Cortex of kidney (tissue), 1 donor: ENCODE measurements around the gene SLU7.

Experiments
- DNase-seq: peaks from one replicate; lab custom pipeline; 2025; lab: John Stamatoyannopoulos, UW

The SLU7 gene

GRCh38 chr5:160418561-160419457 is at the start of gene SLU7:
SLU7 (minus strand) TSS chr5:160419081; CDS start chr5:160415294, 3,787 bp downstream.
- DNase-seq, result peak; percentile 34

DNA sequence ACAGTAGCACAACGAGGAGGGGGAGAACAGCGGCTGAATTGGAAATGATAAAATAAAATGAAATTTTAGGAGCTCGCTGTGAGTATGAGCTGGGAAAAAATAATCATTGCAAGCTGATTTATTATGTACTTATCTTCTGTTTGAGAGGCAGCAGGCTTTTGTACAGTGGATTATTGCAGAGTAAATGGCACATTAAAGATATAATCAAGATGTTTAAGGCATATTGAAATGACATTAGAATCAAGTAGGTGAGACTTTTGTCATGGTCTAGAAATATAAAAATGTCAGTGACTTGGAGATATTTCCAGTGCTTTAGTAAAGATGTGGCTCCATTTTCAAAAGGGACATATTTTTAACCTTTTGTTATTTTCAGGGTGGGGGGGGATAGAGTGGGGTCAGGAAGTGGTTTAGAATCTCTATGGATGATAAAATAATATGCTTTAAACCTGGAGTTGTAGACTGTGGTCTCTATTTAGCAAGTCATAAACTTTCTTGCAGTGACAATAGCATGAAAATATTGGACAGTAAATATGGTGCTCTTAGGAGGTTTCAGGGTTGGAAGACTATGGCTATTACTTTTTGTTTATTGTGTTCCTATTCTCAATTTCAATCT is 49.6 kb upstream of the SLU7 start:
- DNase-seq, result no peak

DNA sequence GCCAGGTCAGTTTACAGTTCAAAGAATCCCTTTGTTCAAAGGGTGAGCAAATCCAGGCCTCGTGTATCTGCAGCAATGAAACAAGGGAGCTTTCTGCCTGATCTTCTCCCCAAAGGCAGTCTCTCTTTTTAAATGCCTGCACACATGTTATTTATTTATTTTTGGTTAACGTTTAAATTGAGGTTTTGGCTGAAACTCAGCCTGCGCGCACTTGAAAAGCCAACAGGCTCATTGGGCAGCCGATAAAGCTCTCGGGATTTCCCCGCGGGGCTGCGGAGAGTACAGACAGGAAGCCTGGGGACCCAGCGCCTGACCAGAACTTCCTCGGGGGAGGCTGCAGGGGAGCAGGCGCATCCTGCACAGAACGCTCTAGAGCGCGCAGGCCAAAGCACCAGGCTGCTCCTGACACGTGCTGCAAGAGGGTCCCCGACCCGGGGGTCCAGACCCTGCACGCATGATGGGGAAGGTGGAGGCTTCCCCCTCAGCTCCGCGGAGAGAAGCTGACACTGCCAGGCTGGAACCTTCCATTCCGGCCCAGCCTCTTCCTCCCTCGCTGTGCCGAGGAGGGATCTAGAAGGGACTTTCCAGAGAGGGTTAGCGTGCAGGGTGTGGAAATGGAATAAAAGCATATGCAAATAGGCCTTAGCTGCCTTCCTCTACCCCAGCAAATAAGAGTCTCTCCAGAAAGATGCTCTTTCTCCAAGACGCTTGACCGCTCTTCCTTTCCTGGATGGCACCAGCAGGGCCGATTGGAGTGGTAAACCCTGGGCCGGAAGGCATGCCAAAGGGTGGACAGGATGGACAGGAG is 48.9 kb upstream of the SLU7 start:
- DNase-seq, result no peak

DNA sequence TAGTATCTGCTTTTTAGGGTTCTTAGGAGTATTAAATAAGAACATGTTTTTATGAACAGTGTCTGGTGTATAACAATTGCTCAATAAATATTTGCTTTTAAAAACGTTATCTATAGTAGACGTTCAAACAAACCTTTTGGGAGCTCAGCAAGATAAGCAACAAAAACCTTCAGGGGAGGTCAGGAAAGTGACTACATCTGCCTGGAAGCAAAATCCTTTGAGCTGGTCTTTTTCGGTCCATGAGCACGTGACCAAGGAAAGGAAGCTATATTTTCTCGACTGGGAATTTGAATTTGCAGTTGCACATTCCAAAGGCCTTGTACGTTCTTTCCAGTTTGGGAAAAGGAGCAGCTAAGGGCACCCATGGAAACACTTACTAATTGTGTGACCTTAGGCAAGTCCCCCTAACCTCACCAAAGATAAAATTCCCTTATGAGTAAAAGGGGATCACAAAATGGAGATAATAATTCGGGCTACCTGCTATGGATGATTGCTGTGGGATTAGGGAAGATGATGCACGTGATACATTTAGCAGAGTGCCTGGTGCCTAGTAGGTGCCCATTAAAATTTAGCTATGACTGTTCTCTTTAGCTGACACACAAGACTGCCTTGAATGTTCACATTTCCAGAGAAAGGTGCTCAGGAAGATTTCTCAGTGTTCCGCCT is 48.1 kb upstream of the SLU7 start:
- no peak for DNase-seq

DNA sequence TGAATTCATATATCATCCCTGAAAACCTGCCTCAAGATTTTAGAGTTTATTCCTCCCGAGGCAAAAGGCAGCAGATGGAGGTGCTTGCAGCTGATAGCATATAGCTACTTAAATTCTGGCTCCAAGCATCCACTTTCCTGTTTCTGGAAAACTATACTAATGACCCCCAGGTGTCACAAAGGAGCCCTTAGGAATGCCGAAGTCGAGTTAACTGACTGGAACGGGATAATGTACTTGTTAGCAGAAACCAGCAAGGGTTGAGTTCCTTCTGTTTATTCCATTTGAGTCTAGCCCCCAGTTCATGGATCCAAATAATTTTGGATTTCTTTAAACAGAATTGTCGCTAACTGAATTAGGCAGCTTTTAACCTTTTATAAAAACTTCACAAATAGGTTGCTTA is 47.2 kb upstream of the SLU7 start:
- no peak for DNase-seq

DNA sequence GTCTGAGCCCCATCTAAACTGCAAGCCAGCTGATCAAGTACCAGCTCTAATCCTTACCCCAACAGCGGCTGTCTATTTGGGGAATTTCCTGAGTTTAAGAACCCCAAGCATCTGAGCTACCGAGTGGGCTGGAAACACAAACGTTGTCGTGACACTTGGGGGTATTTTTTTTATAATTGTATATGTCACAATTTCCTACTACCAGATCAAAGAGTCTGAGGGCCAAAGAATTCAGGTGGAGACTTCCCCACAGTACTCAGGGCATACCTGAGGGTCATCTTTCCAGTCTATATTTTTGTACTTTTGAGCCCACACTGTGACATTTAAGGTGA is 45.6 kb upstream of the SLU7 start:
- no peak for DNase-seq

DNA sequence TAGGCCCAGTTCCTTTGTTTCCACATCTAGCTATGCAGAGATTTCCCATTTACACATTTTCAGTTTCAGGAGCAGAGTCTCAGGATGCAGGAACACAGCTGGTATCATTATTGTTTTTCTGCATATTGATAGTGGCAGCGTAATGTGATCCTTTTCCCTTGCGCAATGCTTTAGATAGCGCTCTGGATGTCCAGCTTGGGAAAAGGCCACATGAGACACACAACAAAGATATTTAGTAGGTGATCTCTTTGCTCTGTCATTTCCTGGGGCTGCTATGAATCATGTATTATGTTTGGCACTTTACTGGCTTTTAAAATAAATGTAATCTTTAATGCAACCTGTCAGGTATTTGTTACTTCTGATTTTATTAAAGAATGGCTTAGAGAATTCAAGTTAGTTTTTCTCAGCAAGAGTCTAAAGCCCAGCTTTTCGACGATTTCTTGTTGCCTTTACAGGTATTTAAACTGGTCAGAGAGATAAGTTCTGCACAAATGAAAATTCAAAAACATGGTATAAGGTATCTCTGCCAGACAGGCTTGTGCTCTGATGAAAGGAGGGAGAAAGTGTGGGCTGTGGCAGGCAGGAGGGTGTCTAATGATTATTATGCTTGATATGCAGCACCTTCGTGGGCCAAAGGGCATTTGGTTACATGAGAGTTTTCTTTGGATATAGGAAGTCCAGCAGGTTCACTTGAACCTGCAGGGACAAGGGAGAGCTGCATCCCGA is 45.0 kb upstream of the SLU7 start:
- no peak for DNase-seq

DNA sequence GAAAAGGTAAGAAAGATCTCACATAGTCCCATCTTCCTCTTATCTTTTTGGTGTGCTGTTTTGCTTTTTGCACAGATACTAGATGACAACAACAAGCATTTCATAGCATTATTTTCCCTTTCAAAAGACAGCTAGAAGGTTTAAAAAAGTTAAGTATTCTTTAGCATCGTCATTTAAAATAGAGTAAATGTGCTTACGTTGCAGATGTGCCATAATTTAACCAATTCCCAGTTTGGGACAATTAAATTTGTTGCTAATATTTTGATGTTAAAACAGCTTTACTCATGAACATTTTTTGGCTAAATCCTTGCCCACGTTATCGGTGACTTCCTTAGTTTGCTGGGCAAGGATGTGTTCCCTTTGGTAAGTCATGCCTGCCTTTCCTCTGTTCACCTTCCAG is 44.3 kb upstream of the SLU7 start:
- DNase-seq, result no peak

- DNase-seq, result no peak
These were observed 43.3 kb upstream of the SLU7 start for GRCh38 chr5:160462167-160462566.

DNA sequence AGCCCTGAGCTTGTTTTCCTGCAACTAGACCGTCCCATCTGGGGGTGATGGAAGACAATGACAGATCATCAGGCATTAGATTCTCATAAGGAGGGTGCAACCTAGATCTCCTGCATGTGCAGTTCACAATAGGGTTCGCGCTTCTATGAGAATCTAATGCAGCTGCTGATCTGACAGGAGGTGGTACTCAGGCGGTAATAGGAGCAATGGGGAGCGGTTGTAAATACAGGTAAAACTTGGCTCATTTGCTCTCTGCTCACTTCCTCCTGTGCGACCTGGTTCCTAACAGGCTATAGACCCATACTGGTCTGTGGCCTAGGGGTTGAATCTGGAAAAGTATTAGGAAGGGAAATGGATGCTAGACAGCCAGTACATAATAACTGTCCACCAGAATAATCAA is 42.5 kb upstream of the SLU7 start:
- DNase-seq, result no peak

DNA sequence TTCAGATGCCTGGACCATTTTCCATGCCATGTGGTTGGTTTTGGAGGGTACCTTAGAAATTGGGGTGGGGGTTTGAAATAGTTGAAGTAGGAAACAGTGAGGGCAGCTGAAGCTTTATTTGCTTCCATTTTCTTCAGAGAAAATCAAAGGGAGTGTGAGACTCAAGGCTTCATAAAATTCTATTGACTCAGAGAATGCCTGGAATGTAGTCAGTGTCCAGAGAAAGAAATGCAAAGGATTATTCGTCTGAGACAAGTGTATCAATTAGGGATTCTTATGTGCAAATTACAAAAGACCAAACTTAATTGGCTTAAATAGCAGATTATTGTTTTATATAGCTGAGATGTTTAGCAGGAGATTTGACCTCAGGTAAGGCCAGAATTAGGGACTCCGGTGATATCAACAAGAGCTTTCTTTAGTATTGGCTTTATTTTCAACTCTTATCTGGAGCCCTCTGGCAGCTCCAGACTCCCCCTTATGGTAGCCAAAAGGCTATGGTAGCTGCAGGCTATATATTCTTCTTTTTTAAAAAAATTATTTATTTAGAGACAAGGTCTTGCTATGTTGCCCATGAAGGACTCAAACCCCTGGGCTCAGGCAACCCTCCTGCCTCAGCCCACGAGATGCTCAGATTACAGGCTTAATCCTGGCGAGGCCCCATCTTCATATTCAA is 41.6 kb upstream of the SLU7 start:
- no peak for DNase-seq

- no peak for DNase-seq
These were observed 40.2 kb upstream of the SLU7 start for GRCh38 chr5:160458806-160459800.

DNA sequence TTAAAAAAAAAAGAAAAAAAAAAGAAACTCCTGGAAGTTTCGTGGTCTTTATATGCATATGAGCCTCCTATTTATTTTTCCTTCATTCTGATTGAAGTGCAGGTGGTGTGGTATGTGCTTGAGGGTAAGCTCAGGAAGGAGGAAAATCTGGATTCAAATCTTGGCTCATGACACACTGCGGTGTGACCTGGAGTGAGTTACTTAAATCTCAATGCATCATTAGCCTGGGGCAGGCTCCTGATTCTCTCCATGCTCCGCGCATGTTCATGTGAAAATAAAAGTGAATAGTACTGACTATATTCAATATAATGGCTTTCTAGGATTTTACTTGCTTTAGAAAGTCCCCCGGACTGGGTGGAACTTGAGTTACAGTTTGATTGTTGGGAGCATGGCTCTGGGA is 38.4 kb upstream of the SLU7 start:
- DNase-seq, result no peak

- no peak for DNase-seq
These were observed 37.7 kb upstream of the SLU7 start for GRCh38 chr5:160456480-160457177.

DNA sequence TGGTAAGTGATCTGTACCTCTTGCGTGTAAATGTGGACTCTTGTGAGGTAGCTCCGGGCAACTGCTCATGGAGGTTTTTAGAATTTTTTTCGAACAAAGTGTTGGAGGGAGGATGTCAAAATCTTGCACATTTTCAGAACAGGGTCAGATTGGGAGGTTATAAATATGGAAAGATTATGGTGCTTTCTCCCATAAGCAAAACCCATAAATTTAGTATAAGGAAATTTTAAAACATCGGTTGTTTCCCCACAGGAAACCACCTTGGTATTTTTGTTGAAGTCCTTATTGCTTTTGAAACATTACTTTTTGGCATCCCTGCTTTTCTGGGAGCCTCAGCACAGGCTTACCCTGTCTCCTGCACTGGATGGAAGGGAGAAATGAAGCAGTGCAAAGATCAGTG is 36.7 kb upstream of the SLU7 start:
- no peak for DNase-seq

- DNase-seq, result no peak
These were observed 34.9 kb upstream of the SLU7 start for GRCh38 chr5:160453751-160454150.

DNA sequence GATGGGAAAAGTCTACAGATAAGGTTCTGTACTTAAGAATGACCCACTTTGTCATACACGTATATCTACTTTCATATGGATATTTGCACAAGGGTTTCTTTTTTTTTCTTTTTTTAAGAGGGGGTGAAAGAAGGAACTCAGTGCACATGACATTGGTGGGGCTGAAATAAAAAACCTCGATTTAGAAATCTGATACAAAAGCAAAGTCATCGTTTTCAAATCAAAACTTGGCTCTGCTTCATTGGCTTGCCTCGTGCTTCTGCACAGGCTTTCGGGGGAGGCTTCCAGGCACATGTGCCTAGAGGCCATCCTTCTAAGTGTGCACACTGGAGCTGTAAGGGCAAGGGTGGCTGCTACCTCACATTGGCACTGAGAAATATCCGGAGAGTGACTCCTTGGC is 33.9 kb upstream of the SLU7 start:
- DNase-seq, result no peak

DNA sequence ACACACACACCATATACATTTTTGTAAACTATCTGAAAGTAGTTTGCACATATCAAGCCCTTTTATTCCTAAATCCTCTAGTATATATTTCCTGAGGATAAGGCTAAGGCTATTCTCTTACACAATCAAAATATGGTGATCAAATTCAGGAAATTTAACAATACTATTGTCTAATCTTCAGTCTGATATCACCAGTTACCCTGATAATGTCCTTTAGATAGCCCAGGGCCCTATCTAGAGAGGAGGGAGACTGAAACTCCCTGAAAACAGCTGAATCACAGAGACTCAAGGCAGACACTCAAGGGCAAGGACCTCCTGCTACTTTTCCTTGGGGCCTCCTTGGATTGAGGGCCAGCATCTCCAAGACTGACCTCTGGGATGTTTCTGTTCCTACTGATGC is 33.2 kb upstream of the SLU7 start:
- no peak for DNase-seq

GRCh38 chr5:160451281-160451680 is 32.4 kb upstream of the SLU7 start:
- no peak for DNase-seq
